ES-I3 (cell line): Measurements from ENCODE around the gene GDPGP1.
"Not testable (repeated sequence)": the region's sequence is repeated elsewhere in the genome, so short reads cannot be mapped to it uniquely, and the experiment has no call there.

Source experiments
- H3K36me3 ChIP-seq: 2 replicates; pipeline ENCODE4 v1.6.1; 2013; ENCODE audit warnings: mild to moderate bottlenecking, low read length, control low read depth, moderate library complexity; ENCODE audit not compliant: insufficient read depth
- H3K4me1 ChIP-seq: 2 replicates; pipeline ENCODE4 v1.6.1; 2013; ENCODE audit warnings: mild to moderate bottlenecking, control low read depth, low read length; ENCODE audit not compliant: insufficient read depth
- H3K9ac ChIP-seq: 2 replicates; pipeline ENCODE4 v1.6.1; 2013; ENCODE audit warnings: low read depth, mild to moderate bottlenecking, low read length, moderate library complexity
- H3K9me3 ChIP-seq: 2 replicates; pipeline ENCODE4 v1.6.1; 2013; ENCODE audit warnings: mild to moderate bottlenecking, low read length, moderate library complexity; ENCODE audit not compliant: control insufficient read depth, insufficient read depth

The GDPGP1 gene

GRCh38 chr15:90243943-90244639, 10.1 kb downstream of the GDPGP1 start:
- no peaks in the 10 kb centered on the region for H3K4me1 ChIP-seq
- no peak overlapping the region for H3K9ac ChIP-seq
- H3K36me3 ChIP-seq: no peaks in the 10 kb centered on the region
- H3K9me3 ChIP-seq: no peaks in the 10 kb centered on the region

GRCh38 chr15:90248789-90249202, 14.8 kb downstream of the GDPGP1 start:
- Histone ChIP-seq H3K9ac (peak overlapping the region; percentile 72; the same call in 1 of the 2 replicates), H3K4me1 (no peaks in the 10 kb centered on the region), H3K36me3 (no peaks in the 10 kb centered on the region), H3K9me3 (no peaks in the 10 kb centered on the region)

- peak within 1 kb of the TSS; percentile 72; the same call in 1 of the 2 replicates for H3K9ac ChIP-seq
- H3K4me1 ChIP-seq: no peaks in the 10 kb centered on the region
- H3K9me3 ChIP-seq: no peaks in the 10 kb centered on the region
- no peaks in the 10 kb centered on the region for H3K36me3 ChIP-seq
These were observed 15.3 kb downstream of the GDPGP1 start, which contains the start of gene TTLL13 for GRCh38 chr15:90249203-90249863. Gene TTLL13 (plus strand): TSS chr15:90249556. CDS start chr15:90250631, 1,075 bp downstream.

GRCh38 chr15:90257776-90258175, 23.8 kb downstream of the GDPGP1 start:
- Histone ChIP-seq H3K36me3 (no peaks in the 10 kb centered on the region), H3K9ac (no peak overlapping the region), H3K9me3 (no peaks in the 10 kb centered on the region), H3K4me1 (no peaks in the 10 kb centered on the region)

GRCh38 chr15:90259524-90259923, 25.5 kb downstream of the GDPGP1 start:
- Histone ChIP-seq H3K36me3 (no peaks in the 10 kb centered on the region), H3K4me1 (no peaks in the 10 kb centered on the region), H3K9me3 (no peaks in the 10 kb centered on the region), H3K9ac (no peak overlapping the region)

GRCh38 chr15:90260731-90261130, 26.7 kb downstream of the GDPGP1 start:
- H3K9ac ChIP-seq, H3K9me3 ChIP-seq, H3K36me3 ChIP-seq, H3K4me1 ChIP-seq: not testable (repeated sequence)

- Histone ChIP-seq H3K9ac (no peak overlapping the region), H3K36me3 (no peaks in the 10 kb centered on the region), H3K4me1 (peaks cover 2% of the 10 kb centered on the region; the same call in 1 of the 2 replicates), H3K9me3 (no peaks in the 10 kb centered on the region)
These were observed 27.8 kb downstream of the GDPGP1 start for GRCh38 chr15:90261811-90262210.

- Histone ChIP-seq H3K9me3 (no peaks in the 10 kb centered on the region), H3K9ac (no peak overlapping the region), H3K36me3 (peaks cover 3% of the 10 kb centered on the region; the same call in 1 of the 2 replicates), H3K4me1 (peaks cover 5% of the 10 kb centered on the region)
These were observed 28.4 kb downstream of the GDPGP1 start for GRCh38 chr15:90262426-90262825.

GRCh38 chr15:90264671-90265070, 30.7 kb downstream of the GDPGP1 start:
- peak overlapping the region; percentile 91 for H3K9ac ChIP-seq
- H3K4me1 ChIP-seq: peaks cover 5% of the 10 kb centered on the region

GRCh38 chr15:90265271-90266060, 31.5 kb downstream of the GDPGP1 start, which contains the start of gene NGRN:
Gene NGRN (plus strand): TSS chr15:90265672. CDS start chr15:90265713, 41 bp downstream.
- H3K4me1 ChIP-seq: peaks cover 5% of the 10 kb centered on the region
- H3K9ac ChIP-seq: peak within 1 kb of the TSS; percentile 91
- H3K36me3 ChIP-seq: peaks cover 10% of the 10 kb centered on the region; the same call in 1 of the 2 replicates

More at GRCh38 chr15:90264671-90265070, 30.7 kb downstream of the GDPGP1 start:
- Histone ChIP-seq H3K36me3 (peaks cover 8% of the 10 kb centered on the region; the same call in 1 of the 2 replicates), H3K9me3 (no peaks in the 10 kb centered on the region)

GRCh38 chr15:90266061-90266431, 32.0 kb downstream of the GDPGP1 start:
- no peaks in the 10 kb centered on the region for H3K9me3 ChIP-seq
- peaks cover 15% of the 10 kb centered on the region; the same call in 1 of the 2 replicates for H3K36me3 ChIP-seq
- peaks cover 5% of the 10 kb centered on the region for H3K4me1 ChIP-seq
- H3K9ac ChIP-seq: peak overlapping the region; percentile 91

More at GRCh38 chr15:90265271-90266060, 31.5 kb downstream of the GDPGP1 start, which contains the start of gene NGRN:
- H3K9me3 ChIP-seq: no peaks in the 10 kb centered on the region

- H3K36me3 ChIP-seq: peaks cover 15% of the 10 kb centered on the region; the same call in 1 of the 2 replicates
- peaks cover 5% of the 10 kb centered on the region for H3K4me1 ChIP-seq
- peak overlapping the region; percentile 91 for H3K9ac ChIP-seq
- no peaks in the 10 kb centered on the region for H3K9me3 ChIP-seq
These were observed 32.5 kb downstream of the GDPGP1 start for GRCh38 chr15:90266485-90266884.

- Histone ChIP-seq H3K9me3 (no peaks in the 10 kb centered on the region), H3K4me1 (peaks cover 5% of the 10 kb centered on the region), H3K9ac (no peak overlapping the region), H3K36me3 (peaks cover 15% of the 10 kb centered on the region; the same call in 1 of the 2 replicates)
These were observed 34.4 kb downstream of the GDPGP1 start for GRCh38 chr15:90268415-90268814.

GRCh38 chr15:90270502-90271150, 36.6 kb downstream of the GDPGP1 start:
- H3K36me3 ChIP-seq: peaks cover 15% of the 10 kb centered on the region; the same call in 1 of the 2 replicates
- H3K9ac ChIP-seq: no peak overlapping the region
- H3K9me3 ChIP-seq: no peaks in the 10 kb centered on the region
- peaks cover 5% of the 10 kb centered on the region for H3K4me1 ChIP-seq
